Amygdala (tissue), 56 donors: ENCODE measurements around the gene FBXL17.
A peak's percentile ranks its signal among the peaks of the same experiment; 100 is the strongest.

Source experiments
- DNase-seq, 56 donors: peaks; one replicate each; lab custom pipeline; 2025; lab: John Stamatoyannopoulos, UW

Gene FBXL17

GRCh38 chr5:107832746-107833145, 549.2 kb downstream of the FBXL17 start:
- no peak for DNase-seq

GRCh38 chr5:107831612-107832395, 550.1 kb downstream of the FBXL17 start:
- DNase-seq = no peak

GRCh38 chr5:107830750-107831149, 551.1 kb downstream of the FBXL17 start:
- no peak for DNase-seq

GRCh38 chr5:107826311-107827000, 555.4 kb downstream of the FBXL17 start:
- no peak for DNase-seq

- no peak for DNase-seq
Measured at GRCh38 chr5:107824821-107825220, 557.1 kb downstream of the FBXL17 start.

GRCh38 chr5:107821288-107821687, 560.6 kb downstream of the FBXL17 start:
- DNase-seq = no peak

- DNase-seq = no peak
Measured at GRCh38 chr5:107820429-107820828, 561.5 kb downstream of the FBXL17 start.

GRCh38 chr5:107817951-107818350, 563.9 kb downstream of the FBXL17 start:
- DNase-seq = no peak

GRCh38 chr5:107817436-107817835, 564.5 kb downstream of the FBXL17 start:
- DNase-seq = no peak

GRCh38 chr5:107815109-107815508, 566.8 kb downstream of the FBXL17 start:
- peak in 1 of 56 donors; percentile 6 for DNase-seq

GRCh38 chr5:107814183-107814827, 567.6 kb downstream of the FBXL17 start:
- no peak for DNase-seq

GRCh38 chr5:107813559-107813958, 568.3 kb downstream of the FBXL17 start:
- DNase-seq = no peak

GRCh38 chr5:107812570-107813141, 569.2 kb downstream of the FBXL17 start:
- peak in 3 of 56 donors; percentile 7 to 19 (median 14) for DNase-seq

GRCh38 chr5:107809201-107810034, 572.5 kb downstream of the FBXL17 start:
- DNase-seq = no peak
